VCaP (cell line): ENCODE measurements around the gene MYRIP.

Experiments
- H3K27ac ChIP-seq: fragments of 450-650 bp; 2 replicates; pipeline ENCODE4 v1.5.1; 2017
- CTCF ChIP-seq: fragments of 450-650 bp; conservative IDR thresholded peaks from 2 replicates; pipeline ENCODE4 v1.5.1; 2017; ENCODE audit warnings: mild to moderate bottlenecking, moderate library complexity

The MYRIP gene

GRCh38 chr3:39970982-39971381 lies 161.6 kb downstream of the MYRIP start:
- no peak overlapping the region for H3K27ac ChIP-seq
- TF ChIP-seq CTCF, result no peak; the same call in 1 of the 2 replicates

GRCh38 chr3:39971559-39972031 lies 162.2 kb downstream of the MYRIP start:
- no peak overlapping the region for H3K27ac ChIP-seq
- no peak for TF ChIP-seq CTCF

- no peak overlapping the region for H3K27ac ChIP-seq
- TF ChIP-seq CTCF, result no peak
These were observed 163.1 kb downstream of the MYRIP start for GRCh38 chr3:39972508-39972907.

GRCh38 chr3:39977058-39977794 lies 167.8 kb downstream of the MYRIP start:
- H3K27ac ChIP-seq, result peak overlapping the region; percentile 48; the same call in 1 of the 2 replicates
- no peak for TF ChIP-seq CTCF

- TF ChIP-seq CTCF, result no peak
- H3K27ac ChIP-seq, result peak overlapping the region; percentile 48; the same call in 1 of the 2 replicates
These were observed 168.9 kb downstream of the MYRIP start for GRCh38 chr3:39978308-39978707.

- TF ChIP-seq CTCF, result no peak
- peak overlapping the region; percentile 79; the same call in 1 of the 2 replicates for H3K27ac ChIP-seq
These were observed 170.6 kb downstream of the MYRIP start for GRCh38 chr3:39980058-39980457.

- no peak for TF ChIP-seq CTCF
- H3K27ac ChIP-seq, result peak overlapping the region; percentile 79
These were observed 171.4 kb downstream of the MYRIP start for GRCh38 chr3:39980781-39981180.
